ENCODE results near the gene SLC1A4.
"Not testable (repeated sequence)": the region's sequence is repeated elsewhere in the genome, so short reads cannot be mapped to it uniquely, and the experiment has no call there.

Gene SLC1A4

DNA sequence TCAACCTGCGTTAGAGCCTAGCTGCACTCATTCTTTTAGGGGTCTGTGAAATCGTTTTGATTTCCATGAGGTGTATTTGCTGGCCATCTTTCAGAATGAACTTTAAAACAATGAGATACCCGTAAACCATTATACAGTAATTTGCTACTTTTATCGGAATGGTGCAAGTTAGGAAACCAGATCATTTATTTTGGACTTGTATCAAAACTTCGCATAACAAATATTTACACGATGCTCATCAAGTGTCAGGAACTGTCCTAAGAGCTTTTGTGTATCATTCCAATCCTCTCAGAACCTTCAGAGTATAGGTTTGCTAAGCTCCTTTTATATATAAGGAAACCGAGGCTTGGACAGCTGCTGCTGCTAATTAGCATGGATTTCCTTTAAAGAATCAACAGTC is 22.4 kb upstream of the SLC1A4 start:
- no peak overlapping the region for H3K4ac ChIP-seq (ENCODE audit: low read length)
- H3K4me3 ChIP-seq (ENCODE audit: low read length in 2 of 2), result no peak overlapping the region
- no peaks in the 10 kb centered on the region for H3K36me3 ChIP-seq (replicated peaks in 1 of 2; ENCODE audit: control insufficient read depth in 2 of 2, insufficient read depth in 2 of 2, low read length in 2 of 2)
- H2AK5ac ChIP-seq (ENCODE audit: low read depth, low read length), result no peak overlapping the region
- no peak overlapping the region for H3K23ac ChIP-seq (ENCODE audit: low read depth, low read length, poor library complexity)
- no peak overlapping the region for H3K27ac ChIP-seq (replicated peaks; ENCODE audit: low read length)
- no peak overlapping the region for H3K9ac ChIP-seq (ENCODE audit: low read depth, low read length, poor library complexity)
- H3K18ac ChIP-seq (ENCODE audit: low read length), result no peak overlapping the region
- no peak overlapping the region for H3K4me2 ChIP-seq (ENCODE audit: insufficient read depth, low read length, poor library complexity, severe bottlenecking)
- no peak overlapping the region for H2BK15ac ChIP-seq (ENCODE audit: low read length)
- H3K27me3 ChIP-seq (ENCODE audit: control insufficient read depth in 3 of 3, insufficient read depth in 3 of 3, low read depth in 1 of 3, low read length in 3 of 3), result no peaks in the 10 kb centered on the region
- DNase-seq (ENCODE audit: low spot score), result no peak
- H2BK120ac ChIP-seq (ENCODE audit: low read depth, low read length), result no peak overlapping the region
- no CpG with 5 or more reads among the region's 7 CpGs for WGBS, 2 donors (ENCODE audit: extremely low coverage in 2 of 2, insufficient read length in 2 of 2, insufficient replicate concordance in 1 of 2)
- H3K14ac ChIP-seq (ENCODE audit: low read length), result no peak overlapping the region
- no peaks in the 10 kb centered on the region for H3K4me1 ChIP-seq (ENCODE audit: control insufficient read depth in 2 of 2, insufficient read depth in 1 of 2, low read depth in 1 of 2, low read length in 2 of 2)
- H2BK5ac ChIP-seq (ENCODE audit: low read length), result no peak overlapping the region
- H2BK12ac ChIP-seq (ENCODE audit: low read length), result no peak overlapping the region
- no peak overlapping the region for H2AFZ ChIP-seq (ENCODE audit: low read length)
- H3K79me1 ChIP-seq (ENCODE audit: low read depth, low read length), result no peaks in the 10 kb centered on the region
- H4K8ac ChIP-seq (ENCODE audit: low read depth, low read length), result no peak overlapping the region
- H3K9me3 ChIP-seq (replicated peaks in 1 of 2; ENCODE audit: control insufficient read depth in 2 of 2, insufficient read depth in 1 of 2, low read depth in 1 of 2, low read length in 2 of 2), result no peaks in the 10 kb centered on the region
- H4K91ac ChIP-seq (ENCODE audit: low read depth, low read length, poor library complexity), result no peak overlapping the region

DNA sequence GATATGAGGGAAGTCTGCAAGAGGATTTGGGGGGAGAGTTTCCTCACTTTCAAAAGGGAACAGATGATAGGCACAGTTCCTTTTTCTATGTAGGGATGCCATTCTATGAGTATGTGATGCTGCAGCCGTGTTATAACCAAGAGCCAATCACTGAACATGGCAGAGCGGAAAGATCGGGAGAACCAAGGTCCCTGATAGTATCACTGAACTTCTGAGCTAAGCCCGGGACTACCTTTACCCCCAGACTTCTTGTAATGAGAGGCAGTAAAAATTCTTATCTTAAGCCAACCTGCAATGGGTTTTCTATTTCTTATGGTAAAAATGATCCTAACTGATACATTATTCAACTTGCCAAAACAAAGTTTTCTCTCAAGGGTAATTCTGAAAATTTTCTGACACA is 21.6 kb upstream of the SLC1A4 start:
- Histone ChIP-seq H3K4me2 (ENCODE audit: insufficient read depth, low read length, poor library complexity, severe bottlenecking) (no peak overlapping the region), H3K14ac (ENCODE audit: low read length) (no peak overlapping the region), H2BK12ac (ENCODE audit: low read length) (no peak overlapping the region), H3K4me3 (ENCODE audit: low read length in 2 of 2) (no peak overlapping the region), H3K9ac (ENCODE audit: low read depth, low read length, poor library complexity) (no peak overlapping the region), H3K18ac (ENCODE audit: low read length) (no peak overlapping the region), H3K27ac (replicated peaks; ENCODE audit: low read length) (no peak overlapping the region), H4K8ac (ENCODE audit: low read depth, low read length) (no peak overlapping the region), H2AK5ac (ENCODE audit: low read depth, low read length) (no peak overlapping the region), H2AFZ (ENCODE audit: low read length) (no peak overlapping the region), H2BK5ac (ENCODE audit: low read length) (no peak overlapping the region), H3K79me1 (ENCODE audit: low read depth, low read length) (no peaks in the 10 kb centered on the region), H3K4me1 (ENCODE audit: control insufficient read depth in 2 of 2, insufficient read depth in 1 of 2, low read depth in 1 of 2, low read length in 2 of 2) (no peaks in the 10 kb centered on the region), H3K4ac (ENCODE audit: low read length) (no peak overlapping the region), H2BK120ac (ENCODE audit: low read depth, low read length) (no peak overlapping the region), H4K91ac (ENCODE audit: low read depth, low read length, poor library complexity) (no peak overlapping the region), H3K27me3 (ENCODE audit: control insufficient read depth in 3 of 3, insufficient read depth in 3 of 3, low read depth in 1 of 3, low read length in 3 of 3) (no peaks in the 10 kb centered on the region), H3K36me3 (replicated peaks in 1 of 2; ENCODE audit: control insufficient read depth in 2 of 2, insufficient read depth in 2 of 2, low read length in 2 of 2) (no peaks in the 10 kb centered on the region), H3K9me3 (replicated peaks in 1 of 2; ENCODE audit: control insufficient read depth in 2 of 2, insufficient read depth in 1 of 2, low read depth in 1 of 2, low read length in 2 of 2) (no peaks in the 10 kb centered on the region), H3K23ac (ENCODE audit: low read depth, low read length, poor library complexity) (no peak overlapping the region), H2BK15ac (ENCODE audit: low read length) (no peak overlapping the region)
- DNase-seq (ENCODE audit: low spot score), result no peak
- no CpG with 5 or more reads among the region's 4 CpGs for WGBS, 2 donors (ENCODE audit: extremely low coverage in 2 of 2, insufficient read length in 2 of 2, insufficient replicate concordance in 1 of 2)

- not testable (repeated sequence) for H2BK15ac ChIP-seq (ENCODE audit: low read length); H2BK5ac ChIP-seq (ENCODE audit: low read length); H3K27me3 ChIP-seq (ENCODE audit: control insufficient read depth in 3 of 3, insufficient read depth in 3 of 3, low read depth in 1 of 3, low read length in 3 of 3); H3K14ac ChIP-seq (ENCODE audit: low read length); H3K36me3 ChIP-seq (replicated peaks in 1 of 2; ENCODE audit: control insufficient read depth in 2 of 2, insufficient read depth in 2 of 2, low read length in 2 of 2); H3K4me2 ChIP-seq (ENCODE audit: insufficient read depth, low read length, poor library complexity, severe bottlenecking); H2BK120ac ChIP-seq (ENCODE audit: low read depth, low read length); H4K91ac ChIP-seq (ENCODE audit: low read depth, low read length, poor library complexity); H3K23ac ChIP-seq (ENCODE audit: low read depth, low read length, poor library complexity); H3K79me1 ChIP-seq (ENCODE audit: low read depth, low read length); H4K8ac ChIP-seq (ENCODE audit: low read depth, low read length); H2BK12ac ChIP-seq (ENCODE audit: low read length); H2AK5ac ChIP-seq (ENCODE audit: low read depth, low read length); H3K9ac ChIP-seq (ENCODE audit: low read depth, low read length, poor library complexity); DNase-seq (ENCODE audit: low spot score); H3K18ac ChIP-seq (ENCODE audit: low read length); H3K4me1 ChIP-seq (ENCODE audit: control insufficient read depth in 2 of 2, insufficient read depth in 1 of 2, low read depth in 1 of 2, low read length in 2 of 2); H3K4ac ChIP-seq (ENCODE audit: low read length); H3K9me3 ChIP-seq (replicated peaks in 1 of 2; ENCODE audit: control insufficient read depth in 2 of 2, insufficient read depth in 1 of 2, low read depth in 1 of 2, low read length in 2 of 2); H3K27ac ChIP-seq (replicated peaks; ENCODE audit: low read length); H2AFZ ChIP-seq (ENCODE audit: low read length); H3K4me3 ChIP-seq (ENCODE audit: low read length in 2 of 2)
- WGBS, 2 donors (ENCODE audit: extremely low coverage in 2 of 2, insufficient read length in 2 of 2, insufficient replicate concordance in 1 of 2), result no CpG with 5 or more reads among the region's 25 CpGs
Measured at GRCh38 chr2:64969086-64969485, 20.1 kb upstream of the SLC1A4 start.

GRCh38 chr2:64970495-64970894 is 18.7 kb upstream of the SLC1A4 start:
- H3K27me3 ChIP-seq (ENCODE audit: control insufficient read depth in 3 of 3, insufficient read depth in 3 of 3, low read depth in 1 of 3, low read length in 3 of 3), result peaks cover 0 to 3% (median 0%) of the 10 kb centered on the region in 3 experiments
- no peaks in the 10 kb centered on the region for H3K79me1 ChIP-seq (ENCODE audit: low read depth, low read length)
- H2AFZ ChIP-seq (ENCODE audit: low read length), result no peak overlapping the region
- no peak overlapping the region for H3K9ac ChIP-seq (ENCODE audit: low read depth, low read length, poor library complexity)
- H2AK5ac ChIP-seq (ENCODE audit: low read depth, low read length), result no peak overlapping the region
- H4K8ac ChIP-seq (ENCODE audit: low read depth, low read length), result no peak overlapping the region
- H3K4ac ChIP-seq (ENCODE audit: low read length), result no peak overlapping the region
- H3K9me3 ChIP-seq (replicated peaks in 1 of 2; ENCODE audit: control insufficient read depth in 2 of 2, insufficient read depth in 1 of 2, low read depth in 1 of 2, low read length in 2 of 2), result no peaks in the 10 kb centered on the region
- no peak overlapping the region for H3K4me3 ChIP-seq (ENCODE audit: low read length in 2 of 2)
- H2BK5ac ChIP-seq (ENCODE audit: low read length), result no peak overlapping the region
- no peak overlapping the region for H2BK120ac ChIP-seq (ENCODE audit: low read depth, low read length)
- WGBS, 2 donors (ENCODE audit: extremely low coverage in 2 of 2, insufficient read length in 2 of 2, insufficient replicate concordance in 1 of 2), result no CpG with 5 or more reads among the region's 2 CpGs
- H3K4me1 ChIP-seq (ENCODE audit: control insufficient read depth in 2 of 2, insufficient read depth in 1 of 2, low read depth in 1 of 2, low read length in 2 of 2), result peaks cover 3 to 6% of the 10 kb centered on the region in 2 donors
- H2BK12ac ChIP-seq (ENCODE audit: low read length), result no peak overlapping the region
- no peak overlapping the region for H3K14ac ChIP-seq (ENCODE audit: low read length)
- H3K27ac ChIP-seq (replicated peaks; ENCODE audit: low read length), result no peak overlapping the region
- no peak overlapping the region for H3K4me2 ChIP-seq (ENCODE audit: insufficient read depth, low read length, poor library complexity, severe bottlenecking)
- no peak overlapping the region for H2BK15ac ChIP-seq (ENCODE audit: low read length)
- no peak overlapping the region for H3K23ac ChIP-seq (ENCODE audit: low read depth, low read length, poor library complexity)
- H3K18ac ChIP-seq (ENCODE audit: low read length), result no peak overlapping the region
- no peak for DNase-seq (ENCODE audit: low spot score)
- H4K91ac ChIP-seq (ENCODE audit: low read depth, low read length, poor library complexity), result no peak overlapping the region
- H3K36me3 ChIP-seq (replicated peaks in 1 of 2; ENCODE audit: control insufficient read depth in 2 of 2, insufficient read depth in 2 of 2, low read length in 2 of 2), result no peaks in the 10 kb centered on the region
